DOHH2 (cell line): ENCODE measurements around the gene TBC1D14.

Experiments
- CTCF ChIP-seq: fragments of 200-600 bp; sonication (generic); IDR thresholded peaks from one replicate; pipeline ENCODE4 v1.5.1; 2014; ENCODE audit warnings: antibody characterized with exemption, mild to moderate bottlenecking, low read depth, low read length; ENCODE audit not compliant: poor library complexity, severe bottlenecking
- EZH2phosphoT487 ChIP-seq: fragments of 200-600 bp; sonication (generic); IDR thresholded peaks from 2 replicates; pipeline ENCODE4 v1.6.1; 2017; ENCODE audit warnings: borderline replicate concordance, mild to moderate bottlenecking, antibody characterized with exemption, low read length, moderate library complexity, mixed read lengths

GRCh38 chr4:7067126-7067451, 157.5 kb downstream of the TBC1D14 start:
- TF ChIP-seq EZH2phosphoT487 (no peak), CTCF (no peak)
